HG02763 (cell line): ENCODE data around the gene PPCS.
A peak's percentile ranks its signal among the peaks of the same experiment; 100 is the strongest.
"Not testable (repeated sequence)": the region's sequence is repeated elsewhere in the genome, so short reads cannot be mapped to it uniquely, and the experiment has no call there.

Source experiments
- ATAC-seq: cut with Tn5 transposase; IDR thresholded peaks from one replicate; pipeline ENCODE4 v1.9.1; 2021; ENCODE audit warnings: mild to moderate bottlenecking, moderate library complexity; ENCODE audit not compliant: unreplicated experiment

PPCS gene

DNA sequence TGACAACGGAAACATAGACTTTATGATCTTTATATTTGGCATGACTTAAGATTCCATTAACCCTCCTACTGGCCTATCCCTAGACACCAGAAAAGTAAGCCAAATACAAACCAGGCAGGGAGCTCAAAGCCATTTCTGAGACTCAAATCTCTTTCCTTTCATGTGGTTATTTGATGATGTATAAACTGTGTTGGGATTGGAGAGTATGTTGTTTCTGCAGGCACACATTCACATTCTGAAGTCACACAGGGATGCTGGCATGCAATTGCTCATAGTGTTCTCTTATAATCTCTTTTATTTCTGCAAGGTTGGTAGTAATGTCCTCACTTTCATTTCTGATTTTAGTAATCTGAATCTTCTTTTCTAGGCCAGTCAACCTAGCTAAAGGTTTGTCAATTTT lies 6.3 kb upstream of the PPCS start:
- ATAC-seq, result no peak

DNA sequence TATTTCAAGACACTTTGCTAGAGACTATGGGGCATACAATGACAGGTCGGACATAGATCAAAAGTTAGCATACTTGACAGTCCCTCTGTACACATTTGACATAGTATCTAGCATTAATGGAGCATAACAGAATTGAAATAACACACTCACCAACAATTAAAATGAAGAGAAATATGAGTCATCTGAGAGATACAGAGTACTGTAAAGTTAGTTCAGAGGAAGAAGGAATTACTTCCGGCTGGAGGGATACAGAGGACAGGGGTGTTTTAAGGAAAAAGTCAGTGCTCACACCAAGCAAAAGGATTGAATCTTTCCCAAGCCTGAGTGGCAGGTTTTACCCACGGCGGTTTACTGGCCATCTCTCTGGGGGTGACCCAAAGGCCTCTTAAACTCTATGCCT lies 3.0 kb upstream of the PPCS start:
- ATAC-seq, result no peak

DNA sequence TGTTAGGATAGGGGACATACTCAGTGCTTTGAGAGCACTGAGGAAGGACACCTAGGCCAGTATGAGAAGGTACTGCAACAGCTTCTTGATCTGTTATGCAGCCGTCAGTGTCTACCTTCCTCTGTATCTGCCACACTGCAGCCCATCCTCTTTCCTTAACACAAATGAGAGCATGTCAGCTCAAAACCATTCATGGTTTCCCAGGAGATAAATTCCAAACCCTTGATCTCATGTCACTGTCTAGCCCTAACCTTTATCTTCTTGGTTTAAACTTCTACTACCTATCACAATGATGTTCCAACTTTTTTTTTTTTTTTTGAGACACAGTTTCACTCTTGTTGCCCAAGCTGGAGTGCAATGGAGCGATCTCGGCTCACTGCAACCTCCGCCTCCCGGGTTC lies 1.9 kb upstream of the PPCS start:
- no peak for ATAC-seq

DNA sequence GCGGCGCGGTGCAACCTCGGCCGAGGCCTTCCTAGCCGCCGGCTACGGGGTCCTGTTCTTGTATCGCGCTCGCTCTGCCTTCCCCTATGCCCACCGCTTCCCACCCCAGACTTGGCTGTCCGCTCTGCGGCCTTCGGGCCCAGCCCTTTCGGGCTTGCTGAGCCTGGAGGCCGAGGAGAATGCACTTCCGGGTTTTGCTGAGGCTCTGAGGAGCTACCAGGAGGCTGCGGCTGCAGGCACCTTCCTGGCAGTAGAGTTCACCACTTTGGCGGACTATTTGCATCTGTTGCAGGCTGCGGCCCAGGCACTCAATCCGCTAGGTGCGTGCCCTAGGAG lies 379 bp downstream of the PPCS start:
- peak; percentile 45 for ATAC-seq

DNA sequence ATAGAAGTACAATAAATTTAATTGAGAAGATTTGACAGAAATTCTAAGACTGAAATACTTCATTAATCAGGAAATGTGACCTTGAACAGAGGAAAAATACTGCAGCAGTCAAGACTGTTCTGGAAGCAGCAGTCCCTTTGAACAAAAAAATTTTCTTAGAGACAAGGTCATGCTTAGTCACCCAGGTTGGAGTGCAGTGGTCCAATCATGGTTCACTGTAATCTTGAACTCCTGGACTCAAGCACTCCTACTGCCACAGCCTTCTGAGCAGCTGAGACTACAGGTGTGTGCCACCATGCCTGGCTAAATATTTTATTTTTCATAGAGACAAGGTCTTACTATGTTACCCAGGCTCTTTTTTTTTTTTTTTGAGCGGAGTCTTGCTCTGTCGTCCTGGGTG lies 4.9 kb downstream of the PPCS start:
- no peak for ATAC-seq

DNA sequence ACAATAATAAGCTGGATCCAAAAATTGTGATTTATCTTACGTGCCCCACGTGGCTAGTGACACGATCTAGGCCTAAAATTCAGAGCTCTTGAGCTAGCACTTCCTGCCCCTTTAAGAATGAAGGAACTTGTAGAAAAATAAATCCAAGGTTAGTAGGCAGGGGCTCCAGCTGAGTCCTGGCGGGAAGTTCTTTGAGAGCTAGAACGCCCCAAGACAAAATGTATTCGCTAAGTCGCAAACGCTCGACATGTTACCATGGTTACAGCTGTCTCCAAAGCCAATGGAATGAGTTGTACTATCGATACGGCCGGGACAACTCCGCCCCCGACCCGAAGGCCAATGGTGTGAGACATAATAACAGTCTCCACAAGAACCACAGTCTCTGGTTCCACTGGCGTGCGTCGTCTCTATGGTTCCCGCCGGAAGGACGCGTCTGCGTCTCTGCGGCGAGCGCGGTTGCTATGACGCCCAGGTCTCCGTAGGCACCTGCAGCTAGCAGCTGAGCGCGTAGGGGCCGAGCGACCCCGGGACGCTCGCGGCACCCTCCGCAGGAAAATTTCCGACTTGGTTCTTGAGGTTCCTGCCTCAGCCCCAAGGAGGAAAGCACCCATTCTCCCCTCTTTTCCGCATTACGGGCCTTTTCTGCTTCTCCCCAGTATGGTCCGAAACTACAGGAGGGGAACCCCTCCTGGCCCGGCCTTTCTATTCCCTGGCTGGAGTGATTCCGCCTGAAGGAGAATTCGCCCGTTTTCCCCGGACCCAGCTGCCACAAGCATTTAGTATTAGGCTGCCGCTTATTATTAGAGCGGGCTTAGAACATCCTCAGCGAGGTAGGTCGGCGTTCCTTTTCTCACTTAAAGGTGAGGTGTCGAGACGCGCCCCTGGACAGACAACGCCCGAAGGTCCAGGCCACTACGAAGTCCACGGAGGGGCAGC lies 6.8 kb downstream of the PPCS start, which contains the start of gene CCDC30:
Gene CCDC30, plus strand, starts transcription at position 459 of the 936 bp plus-strand sequence. CDS start 17,266 bp downstream, outside the sequence.
- ATAC-seq, result peak; percentile 99

DNA sequence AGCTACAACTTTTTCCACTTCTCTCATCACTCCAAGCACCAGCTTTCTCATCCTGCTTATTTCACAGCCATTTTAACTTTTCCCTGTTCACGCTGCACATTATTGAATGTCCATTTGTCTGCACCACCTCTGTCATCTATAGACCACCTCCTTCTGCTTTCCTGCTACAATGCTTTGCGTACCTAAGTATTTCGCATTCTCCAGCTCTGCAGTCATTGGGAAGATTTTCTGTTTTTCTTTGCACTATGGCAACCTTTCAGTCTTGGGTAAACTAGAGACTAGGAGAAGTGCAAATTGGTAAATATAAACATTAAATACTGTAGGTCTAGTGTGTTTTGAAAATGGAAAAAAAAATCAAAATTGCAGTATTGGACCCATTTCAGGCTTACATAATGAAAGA lies 7.6 kb downstream of the PPCS start:
- ATAC-seq, result no peak

DNA sequence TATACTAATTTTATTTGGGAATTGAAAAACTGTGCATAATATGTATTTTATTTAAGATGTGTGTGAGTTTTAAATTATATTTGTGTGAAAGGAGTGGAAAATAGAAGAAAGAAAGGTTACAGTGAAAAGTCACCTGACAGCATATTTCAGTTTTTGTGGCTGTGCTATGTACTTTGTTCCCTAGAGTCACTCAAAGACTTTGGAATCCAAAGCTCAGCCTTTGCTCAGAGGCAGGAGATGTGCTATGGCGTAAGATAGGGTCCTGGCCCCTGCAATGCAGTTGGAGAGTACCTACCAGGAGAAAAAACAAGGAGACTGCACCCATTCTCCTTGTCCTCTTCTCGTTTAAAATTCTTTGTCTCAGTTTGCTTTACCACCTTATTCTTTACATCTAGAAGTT lies 9.7 kb downstream of the PPCS start:
- ATAC-seq, result no peak

DNA sequence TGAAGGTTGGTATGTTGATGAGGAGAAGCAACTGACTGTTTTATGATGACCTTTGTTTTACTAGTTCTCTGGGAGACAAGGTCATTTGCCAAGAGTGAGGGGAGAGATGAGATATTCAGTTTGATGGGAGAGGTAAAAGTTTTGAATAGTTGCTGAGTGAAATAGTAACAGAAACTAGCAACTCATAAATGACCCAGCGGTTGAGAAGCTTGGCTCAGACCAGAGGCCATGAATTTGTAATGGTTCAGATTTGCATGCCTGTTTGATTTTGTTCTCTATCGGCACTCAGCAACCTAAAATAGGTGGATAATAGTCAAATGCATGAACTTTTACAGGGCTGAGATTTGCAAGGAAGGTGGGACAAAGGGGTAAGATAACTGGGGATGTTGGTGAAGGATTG lies 13.4 kb downstream of the PPCS start:
- no peak for ATAC-seq

DNA sequence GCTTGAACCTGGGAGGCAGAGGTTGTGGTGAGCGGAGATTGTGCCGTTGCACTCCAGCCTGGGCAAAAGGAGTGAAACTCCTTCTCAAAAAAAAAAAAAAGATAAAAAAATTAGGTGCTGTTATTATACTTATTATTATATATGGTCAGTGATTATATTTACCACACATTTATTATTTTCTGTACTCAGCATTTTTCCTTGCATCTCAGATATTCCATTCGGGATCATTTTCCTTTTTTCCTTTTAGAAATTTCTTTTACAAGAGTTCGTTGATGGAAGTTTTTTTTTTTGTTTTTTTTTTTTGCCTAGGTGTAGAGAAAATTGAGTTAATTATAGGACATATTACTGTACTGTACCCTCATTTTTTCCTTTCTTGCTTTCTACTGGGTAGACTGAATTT lies 20.3 kb downstream of the PPCS start:
- no peak for ATAC-seq

DNA sequence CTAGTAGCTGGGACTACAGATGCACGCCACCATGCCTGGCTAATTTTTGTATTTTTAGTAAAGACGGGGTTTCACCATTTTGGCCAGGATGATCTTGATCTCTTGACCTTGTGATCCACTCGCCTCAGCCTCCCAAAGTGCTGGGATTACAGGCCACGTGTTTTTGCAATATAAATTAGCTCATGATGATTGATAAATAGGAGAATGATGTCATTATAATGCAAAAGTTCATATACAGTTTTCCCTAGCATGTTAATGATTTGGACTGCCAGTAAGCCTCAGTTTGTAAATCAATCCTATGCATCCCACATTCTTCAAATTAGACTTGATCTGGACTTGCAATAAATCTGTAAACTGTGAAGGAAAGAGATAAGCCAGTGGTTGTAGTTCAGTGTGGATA lies 21.0 kb downstream of the PPCS start:
- not testable (repeated sequence) for ATAC-seq

DNA sequence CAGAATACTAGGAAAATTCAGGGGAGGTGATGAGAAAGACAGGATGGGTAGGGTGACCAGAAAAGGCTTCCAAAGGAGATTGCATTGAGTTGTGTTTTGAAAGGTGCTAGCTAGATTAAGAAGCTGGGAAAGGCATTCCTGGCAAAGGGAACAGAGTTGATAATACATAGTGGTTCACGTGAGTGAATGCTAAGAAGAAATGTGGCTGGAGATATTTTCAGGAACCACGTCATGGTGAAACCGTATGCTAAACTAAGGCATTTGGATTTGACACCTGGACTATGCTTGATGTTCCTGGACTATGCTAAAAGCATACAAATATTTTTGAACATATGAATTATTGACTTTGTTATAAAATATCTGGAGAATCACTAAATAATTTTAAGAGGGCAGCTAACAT lies 21.4 kb downstream of the PPCS start:
- ATAC-seq, result no peak

DNA sequence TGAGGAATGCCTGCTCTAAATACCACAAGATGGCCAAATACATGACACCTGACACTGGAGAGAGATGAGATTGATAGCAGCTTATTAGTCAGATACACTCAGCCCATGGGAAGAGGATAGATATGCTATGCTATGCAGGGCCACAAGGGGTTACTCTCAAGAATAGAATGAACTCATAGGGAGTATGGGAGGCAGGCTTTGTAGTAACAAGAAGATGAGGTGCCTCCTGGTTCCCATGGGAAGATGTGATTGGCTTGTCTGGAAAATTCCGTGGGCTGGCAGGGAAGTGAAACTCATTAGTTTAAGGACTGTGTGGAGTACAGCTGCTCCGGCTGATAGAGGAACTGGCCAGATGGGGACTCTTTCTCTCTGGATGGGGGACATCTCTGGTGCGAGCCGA lies 23.3 kb downstream of the PPCS start:
- no peak for ATAC-seq

DNA sequence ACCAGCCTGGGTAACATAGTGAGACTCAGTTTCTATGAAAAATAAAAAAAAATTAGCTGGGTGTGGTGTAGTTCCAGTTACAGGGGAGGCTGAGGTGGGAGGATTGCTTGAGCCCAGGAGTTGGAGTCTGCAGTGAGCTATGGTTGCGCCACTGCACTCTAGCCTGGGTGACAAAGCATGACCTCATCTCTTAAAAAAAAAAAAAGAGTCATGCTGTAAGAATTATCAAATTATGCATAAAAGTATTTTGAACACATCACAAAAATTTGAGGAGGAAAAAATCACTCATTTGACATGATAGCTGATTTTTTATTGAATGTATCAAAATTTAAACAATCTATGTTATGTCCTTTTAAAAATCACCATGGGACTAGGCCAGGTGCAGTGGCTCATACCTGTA lies 24.6 kb downstream of the PPCS start:
- ATAC-seq, result no peak

DNA sequence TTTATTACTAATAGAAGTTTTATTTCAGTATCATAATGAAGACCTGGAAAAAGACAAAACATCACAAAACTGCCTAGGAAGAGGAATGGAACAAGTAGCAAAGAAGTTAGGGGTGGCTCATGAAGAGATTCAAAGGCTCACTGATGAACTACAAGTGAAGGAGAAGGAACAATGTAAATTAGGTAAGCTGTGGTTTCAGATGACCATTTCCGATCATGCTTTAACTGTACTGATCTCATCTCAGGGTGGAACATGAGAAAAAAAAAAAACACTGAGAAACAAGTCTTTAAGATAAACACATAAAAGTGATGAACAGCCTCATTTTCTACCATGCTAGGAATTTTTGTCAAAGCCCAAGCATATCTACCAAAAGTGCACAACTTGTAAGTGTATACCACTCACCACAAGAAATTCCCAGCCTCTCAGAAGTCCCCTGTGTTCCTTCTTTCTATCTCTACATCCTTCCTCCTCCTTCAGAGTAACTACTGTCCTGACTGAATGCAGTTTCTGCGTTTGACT lies 26.4 kb downstream of the PPCS start:
- no peak for ATAC-seq

DNA sequence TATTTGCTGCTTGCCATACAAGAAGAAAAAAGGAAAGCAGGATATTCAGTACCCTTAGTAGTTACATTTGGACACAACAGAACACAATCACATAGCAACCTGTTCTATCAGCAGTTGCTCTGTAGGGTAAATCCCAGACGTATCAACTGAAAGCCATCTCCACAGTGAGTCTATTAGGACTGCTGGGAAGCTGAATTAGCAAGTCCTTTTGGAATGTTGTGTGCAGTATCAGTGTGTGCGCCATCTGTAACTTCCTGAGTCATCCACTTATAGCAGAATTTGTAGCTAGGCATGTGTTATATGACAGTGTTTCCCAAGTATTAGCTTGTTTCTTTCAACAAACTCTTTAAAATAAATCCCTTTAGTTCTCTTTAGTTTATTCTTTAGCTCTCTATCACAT lies 28.0 kb downstream of the PPCS start:
- no peak for ATAC-seq

DNA sequence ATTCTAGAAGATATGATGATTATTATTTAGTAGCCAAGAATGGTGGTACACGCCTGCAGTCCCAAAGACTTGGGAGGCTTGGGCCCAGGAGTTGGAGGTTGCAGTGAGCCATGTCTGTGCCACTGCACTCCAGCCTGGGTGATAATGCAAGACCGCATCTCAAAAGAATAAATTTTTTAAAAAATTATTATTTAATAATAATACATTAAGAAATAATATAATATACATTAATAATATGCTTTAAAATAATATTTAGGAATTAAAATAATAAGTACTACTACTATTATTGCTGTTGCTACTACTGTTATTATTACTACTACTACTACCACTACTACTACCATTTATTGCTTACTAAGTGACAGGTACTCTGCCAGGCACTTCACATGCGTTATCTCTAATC lies 33.9 kb downstream of the PPCS start:
- no peak for ATAC-seq

DNA sequence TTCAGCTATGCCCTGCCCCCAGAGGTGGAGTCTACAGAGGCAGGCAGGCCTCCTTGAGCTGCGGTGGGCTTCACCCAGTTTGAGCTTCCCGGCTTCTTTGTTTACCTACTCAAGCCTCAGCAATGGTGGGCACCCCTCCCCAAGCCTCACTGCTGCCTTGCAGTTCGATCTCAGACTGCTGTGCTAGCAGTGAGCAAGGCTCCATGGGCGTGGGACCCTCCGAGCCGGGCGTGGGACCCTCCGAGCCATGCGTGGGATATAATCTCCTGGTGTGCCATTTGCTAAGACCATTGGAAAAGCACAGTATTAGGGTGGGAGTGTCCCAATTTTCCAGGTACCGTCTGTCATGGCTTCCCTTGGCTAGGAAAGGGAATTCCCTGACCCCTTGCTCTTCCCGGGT lies 45.7 kb downstream of the PPCS start:
- ATAC-seq, result not testable (repeated sequence)

DNA sequence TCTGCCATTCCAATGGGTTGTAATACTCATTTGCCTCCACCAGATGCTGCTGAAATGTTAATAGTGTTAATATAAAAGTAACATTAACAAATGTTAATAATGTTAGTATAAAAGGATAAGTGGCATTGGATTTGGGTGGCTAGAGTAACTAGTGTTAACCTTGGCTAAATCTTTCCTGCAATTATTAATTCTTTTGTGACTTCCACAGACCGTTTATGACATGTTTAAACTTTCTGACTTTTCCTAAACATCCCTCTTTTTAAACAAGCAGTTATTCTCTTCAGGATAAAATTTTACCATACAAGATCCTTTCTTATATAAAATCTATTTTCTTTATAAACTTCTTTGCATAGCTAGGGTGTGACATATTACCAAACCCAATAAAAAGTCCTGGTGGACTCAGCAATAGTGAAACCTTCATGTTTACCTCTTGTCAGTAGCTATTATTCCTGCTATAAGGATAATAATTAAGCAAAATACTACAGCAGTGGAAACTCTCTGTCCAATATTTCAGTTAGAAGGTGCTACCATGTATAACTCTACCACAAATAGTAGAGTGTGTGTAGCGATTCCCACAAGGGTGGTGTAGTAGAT lies 48.3 kb downstream of the PPCS start:
- ATAC-seq, result no peak

DNA sequence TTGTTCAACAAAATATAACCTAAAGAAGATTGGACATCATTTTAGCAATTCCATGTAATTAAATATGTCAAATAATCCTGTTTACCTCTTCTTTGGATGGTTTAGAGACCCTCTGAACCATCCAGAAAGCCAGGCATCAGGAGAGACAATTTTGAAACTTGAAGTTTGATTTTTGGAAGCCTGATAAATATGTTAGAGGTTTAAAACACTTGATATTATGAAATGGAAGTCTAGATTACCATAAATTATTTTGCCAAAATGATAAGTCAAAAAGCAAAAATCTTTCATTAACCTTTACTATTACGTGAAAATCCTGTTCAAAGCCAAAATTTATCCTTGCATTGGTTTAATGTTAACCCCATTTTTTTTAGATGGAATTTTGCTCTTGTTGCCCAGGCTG lies 50.2 kb downstream of the PPCS start:
- no peak for ATAC-seq
